H1 (cell line): ENCODE measurements around the gene FBXO30. TPM values are rescaled to one million over a fixed set of nuclear protein-coding genes. Genes with fewer than 3 reads are reported as not detected.

ENCODE experiments used
- polyA plus RNA-seq, 7 experiments: library from polyadenylated mRNA; depleted of rRNA in 3 of 7; stranded (reverse) in 5 of 7; unstranded in 2 of 7; fragments of >200 nt in 5 of 7; fragments of 200-250 nt in 2 of 7; gene quantifications; 1 replicate in 5 of 7; 2 replicates in 1 of 7; 4 replicates in 1 of 7; pipeline versions ENCODE4 v1.2.1 to v1.2.3, GENCODE V29; 2011 to 2013; ENCODE audit warnings: missing spikeins in 2 of 7, mixed read lengths in 2 of 7
- total RNA-seq: library from RNA; stranded (reverse); fragmentation: NEBNext Ultra II Directional; extraction: Animal tissue kit (Norgen Biotek cat#: 25700); gene quantifications from 2 replicates; pipeline ENCODE4 v1.2.1, GENCODE V29; 2021

FBXO30 gene
- total and polyA plus RNA-seq, 2 of the 8 experiments (the other 6 are each of a cell fraction or from before 2014, with no cell fraction given), result 3.9 to 18.3 TPM

Other genes starting within 250 kb of the FBXO30 start
- gene EPM2A, start 79.3 kb downstream of the FBXO30 start, total RNA-seq, result 5.2 and 6.2 TPM in 2 replicates
- 2.3 and 3.8 TPM in 2 replicates for gene EPM2A, start 79.3 kb downstream of the FBXO30 start, polyA plus RNA-seq (2011; rRNA removed)
- gene SHPRH, start 149.6 kb upstream of the FBXO30 start, total RNA-seq, result 25.6 and 27.0 TPM in 2 replicates
- 6.1 and 9.0 TPM in 2 replicates for gene SHPRH, start 149.6 kb upstream of the FBXO30 start, polyA plus RNA-seq (2011; rRNA removed)
- gene GRM1, start 214.3 kb upstream of the FBXO30 start, total RNA-seq, result 0.78 and 1.3 TPM in 2 replicates
- 0.15 and 0.33 TPM in 2 replicates for gene GRM1, start 214.3 kb upstream of the FBXO30 start, polyA plus RNA-seq (2011; rRNA removed)